ENCODE data around the gene ADAMTS17. TPM values are rescaled to one million over a fixed set of nuclear protein-coding genes. Genes with fewer than 3 reads are reported as not detected.

Gene ADAMTS17
- total and polyA plus RNA-seq, 2 experiments from 2014 or later = 3.7 to 4.4 TPM

- no peak overlapping the region for H3K27ac ChIP-seq
- H3K4me2 ChIP-seq = no peak overlapping the region
- no peaks in the 10 kb centered on the region for H3K9me2 ChIP-seq (replicated peaks; ENCODE audit: insufficient read depth)
- no peaks in the 10 kb centered on the region for H3K9me3 ChIP-seq (ENCODE audit: low read depth)
- no peaks in the 10 kb centered on the region for H3K4me1 ChIP-seq (ENCODE audit: insufficient read depth)
- H3K27me3 ChIP-seq = no peaks in the 10 kb centered on the region
- DNase-seq (ENCODE audit: low spot score) = no peak
- H3K4me3 ChIP-seq = no peak overlapping the region
- H2AFZ ChIP-seq = no peak overlapping the region
- WGBS (ENCODE audit: low lambda C conversion rate, missing lambda C conversion rate) = 93% methylated on average over 9 of the region's 9 CpGs
- TF ChIP-seq CTCF (IDR thresholded peaks at IDR 0.05; ENCODE audit: poor library complexity) (no peak), EZH2 (IDR thresholded peaks at IDR 0.05; ENCODE audit: borderline replicate concordance) (no peak), EZH2phosphoT487 (IDR thresholded peaks at IDR 0.05; ENCODE audit: low read depth, severe bottlenecking, unreplicated experiment) (no peak)
- H4K20me1 ChIP-seq (ENCODE audit: insufficient read depth, poor library complexity, severe bottlenecking) = no peaks in the 10 kb centered on the region
- H3K36me3 ChIP-seq (replicated peaks; ENCODE audit: insufficient read depth, low read depth) = no peaks in the 10 kb centered on the region
- no peaks in the 10 kb centered on the region for H3K79me2 ChIP-seq
These were observed 218.2 kb downstream of the ADAMTS17 start for GRCh38 chr15:100123611-100124010.

DNA sequence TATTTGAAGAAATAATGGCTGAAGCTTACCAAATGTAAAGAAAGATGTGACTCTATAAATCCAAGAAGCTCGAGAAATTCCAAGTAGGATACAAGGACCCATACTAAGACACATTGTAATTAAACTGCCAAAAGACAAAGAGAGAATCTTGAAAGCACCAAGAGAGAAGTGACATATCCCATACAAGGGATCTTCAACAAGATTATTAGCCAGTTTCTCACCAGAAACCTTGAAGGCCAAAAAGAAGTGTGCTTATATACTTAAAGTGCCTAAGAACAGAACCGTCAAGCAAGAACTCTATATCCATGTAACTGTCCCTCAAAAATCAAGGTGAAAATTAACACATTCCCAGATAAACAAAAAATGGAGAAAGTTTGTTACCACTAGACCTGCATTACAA is 220.5 kb downstream of the ADAMTS17 start:
- WGBS (ENCODE audit: low lambda C conversion rate, missing lambda C conversion rate) = 93% methylated on average over 2 of the region's 2 CpGs
- no peak for DNase-seq (ENCODE audit: low spot score)
- Histone ChIP-seq H3K27ac (no peak overlapping the region), H3K9me3 (ENCODE audit: low read depth) (no peaks in the 10 kb centered on the region), H3K36me3 (replicated peaks; ENCODE audit: insufficient read depth, low read depth) (no peaks in the 10 kb centered on the region), H3K9me2 (replicated peaks; ENCODE audit: insufficient read depth) (no peaks in the 10 kb centered on the region), H3K4me2 (no peak overlapping the region), H4K20me1 (ENCODE audit: insufficient read depth, poor library complexity, severe bottlenecking) (no peaks in the 10 kb centered on the region), H3K27me3 (no peaks in the 10 kb centered on the region), H2AFZ (no peak overlapping the region), H3K4me1 (ENCODE audit: insufficient read depth) (no peaks in the 10 kb centered on the region), H3K79me2 (no peaks in the 10 kb centered on the region), H3K4me3 (no peak overlapping the region)
- no peak for TF ChIP-seq EZH2phosphoT487 (IDR thresholded peaks at IDR 0.05; ENCODE audit: low read depth, severe bottlenecking, unreplicated experiment)
- TF ChIP-seq CTCF (IDR thresholded peaks at IDR 0.05; ENCODE audit: poor library complexity) = no peak
- TF ChIP-seq EZH2 (IDR thresholded peaks at IDR 0.05; ENCODE audit: borderline replicate concordance) = no peak

GRCh38 chr15:100120111-100120510 is 221.7 kb downstream of the ADAMTS17 start:
- TF ChIP-seq EZH2 (IDR thresholded peaks at IDR 0.05; ENCODE audit: borderline replicate concordance) (no peak), EZH2phosphoT487 (IDR thresholded peaks at IDR 0.05; ENCODE audit: low read depth, severe bottlenecking, unreplicated experiment) (no peak), CTCF (IDR thresholded peaks at IDR 0.05; ENCODE audit: poor library complexity) (no peak)
- Histone ChIP-seq H3K9me3 (ENCODE audit: low read depth) (no peaks in the 10 kb centered on the region), H3K36me3 (replicated peaks; ENCODE audit: insufficient read depth, low read depth) (no peaks in the 10 kb centered on the region), H4K20me1 (ENCODE audit: insufficient read depth, poor library complexity, severe bottlenecking) (no peaks in the 10 kb centered on the region), H3K27me3 (no peaks in the 10 kb centered on the region), H3K4me1 (ENCODE audit: insufficient read depth) (peaks cover under 1% of the 10 kb centered on the region), H3K9me2 (replicated peaks; ENCODE audit: insufficient read depth) (no peaks in the 10 kb centered on the region), H3K4me2 (no peak overlapping the region), H3K79me2 (no peaks in the 10 kb centered on the region), H3K27ac (no peak overlapping the region), H2AFZ (no peak overlapping the region), H3K4me3 (no peak overlapping the region)
- 71% methylated on average over 1 of the region's 1 CpG for WGBS (ENCODE audit: low lambda C conversion rate, missing lambda C conversion rate)
- no peak for DNase-seq (ENCODE audit: low spot score)

- Histone ChIP-seq H3K4me2 (no peak overlapping the region), H3K4me3 (no peak overlapping the region), H3K9me3 (ENCODE audit: low read depth) (no peaks in the 10 kb centered on the region), H2AFZ (no peak overlapping the region), H3K27me3 (no peaks in the 10 kb centered on the region), H3K4me1 (ENCODE audit: insufficient read depth) (peaks cover 9% of the 10 kb centered on the region), H3K36me3 (replicated peaks; ENCODE audit: insufficient read depth, low read depth) (no peaks in the 10 kb centered on the region), H4K20me1 (ENCODE audit: insufficient read depth, poor library complexity, severe bottlenecking) (no peaks in the 10 kb centered on the region), H3K9me2 (replicated peaks; ENCODE audit: insufficient read depth) (no peaks in the 10 kb centered on the region), H3K27ac (no peak overlapping the region), H3K79me2 (no peaks in the 10 kb centered on the region)
- WGBS (ENCODE audit: low lambda C conversion rate, missing lambda C conversion rate) = 91% methylated on average over 9 of the region's 9 CpGs
- DNase-seq (ENCODE audit: low spot score) = no peak
- TF ChIP-seq EZH2 (IDR thresholded peaks at IDR 0.05; ENCODE audit: borderline replicate concordance) = no peak
- TF ChIP-seq CTCF (IDR thresholded peaks at IDR 0.05; ENCODE audit: poor library complexity) = no peak
- no peak for TF ChIP-seq EZH2phosphoT487 (IDR thresholded peaks at IDR 0.05; ENCODE audit: low read depth, severe bottlenecking, unreplicated experiment)
These were observed 223.2 kb downstream of the ADAMTS17 start for GRCh38 chr15:100118546-100118945.

Measured in hepatocyte (in vitro differentiated cells).